HAP-1 (cell line): ENCODE data around the gene WNK4.
"Not testable (repeated sequence)": the region's sequence is repeated elsewhere in the genome, so short reads cannot be mapped to it uniquely, and the experiment has no call there.

Experiments used
- DNase-seq, 2 experiments: peaks; one replicate each; pipeline ENCODE4 v3.0.0-alpha.2; 2016 to 2020; ENCODE audit warnings: low spot score in 2 of 2
- H3K27me3 ChIP-seq: fragments of 250-450 bp; sonication (Bioruptor Pico); 2 replicates; pipeline ENCODE4 v1.5.1; 2020; ENCODE audit warnings: low read depth, mild to moderate bottlenecking, moderate library complexity
- H3K36me3 ChIP-seq: fragments of 250-450 bp; sonication (Bioruptor Pico); replicated peaks from 2 replicates; pipeline ENCODE4 v1.5.1; 2020; ENCODE audit warnings: mild to moderate bottlenecking
- H3K4me1 ChIP-seq: fragments of 250-450 bp; sonication (Bioruptor Pico); 2 replicates; pipeline ENCODE4 v1.5.1; 2020; ENCODE audit warnings: mild to moderate bottlenecking
- H3K4me3 ChIP-seq: fragments of 250-450 bp; sonication (Bioruptor Pico); 2 replicates; pipeline ENCODE4 v1.5.1; 2020; ENCODE audit warnings: mild to moderate bottlenecking, moderate library complexity
- H3K9me3 ChIP-seq: fragments of 250-450 bp; sonication (Bioruptor Pico); 2 replicates; pipeline ENCODE4 v1.5.1; 2020; ENCODE audit warnings: mild to moderate bottlenecking, moderate library complexity
- in situ Hi-C: fragments of 300-500 bp; cut with MboI; formaldehyde crosslinking; loops from 3 replicates; pipeline ENCODE4 v1.14.3; 2020; ENCODE audit warnings: low sequenced_read_pairs, inconsistent platforms, mixed read lengths

WNK4 gene

GRCh38 chr17:42779936-42780850, at the start of gene WNK4:
Gene WNK4, plus strand, starts transcription at chr17:42780610. Its CDS starts 89 bp downstream, at chr17:42780699.
- in situ Hi-C loops = no loop called here
- Histone ChIP-seq H3K4me3 (no peak within 1 kb of the TSS), H3K4me1 (no peaks in the 10 kb centered on the region), H3K9me3 (no peaks in the 10 kb centered on the region), H3K36me3 (peaks cover 49% of the 10 kb centered on the region), H3K27me3 (no peaks in the 10 kb centered on the region)
- DNase-seq = no peak

- no peaks in the 10 kb centered on the region for H3K27me3 ChIP-seq
- peaks cover 4% of the 10 kb centered on the region; the same call in 1 of the 2 replicates for H3K9me3 ChIP-seq
- peaks cover 19% of the 10 kb centered on the region for H3K4me1 ChIP-seq
- H3K4me3 ChIP-seq = no peak overlapping the region
- H3K36me3 ChIP-seq = no peaks in the 10 kb centered on the region
- in situ Hi-C loops = no loop called here
- DNase-seq = no peak
These were observed 39.7 kb upstream of the WNK4 start for GRCh38 chr17:42740699-42741098.

GRCh38 chr17:42742916-42743315, 37.5 kb upstream of the WNK4 start:
- H3K9me3 ChIP-seq, H3K27me3 ChIP-seq, DNase-seq, in situ Hi-C loops, H3K36me3 ChIP-seq, H3K4me3 ChIP-seq: not testable (repeated sequence)
- H3K4me1 ChIP-seq = peaks cover 19% of the 10 kb centered on the region

GRCh38 chr17:42743595-42744282, 36.7 kb upstream of the WNK4 start:
- in situ Hi-C loops = no loop called here
- no peaks in the 10 kb centered on the region for H3K27me3 ChIP-seq
- no peak for DNase-seq
- H3K4me3 ChIP-seq = peak overlapping the region; percentile 56
- H3K9me3 ChIP-seq = peaks cover 4% of the 10 kb centered on the region; the same call in 1 of the 2 replicates
- H3K4me1 ChIP-seq = peaks cover 19% of the 10 kb centered on the region
- H3K36me3 ChIP-seq = no peaks in the 10 kb centered on the region

GRCh38 chr17:42744283-42744805, 36.1 kb upstream of the WNK4 start:
- in situ Hi-C loops = no loop called here
- Histone ChIP-seq H3K4me3 (peak overlapping the region; percentile 56), H3K27me3 (no peaks in the 10 kb centered on the region), H3K36me3 (no peaks in the 10 kb centered on the region), H3K9me3 (peaks cover 4% of the 10 kb centered on the region; the same call in 1 of the 2 replicates), H3K4me1 (peaks cover 19% of the 10 kb centered on the region)
- DNase-seq = peak; percentile 71 to 91

GRCh38 chr17:42744806-42745617, 35.4 kb upstream of the WNK4 start, which contains the start of gene EZH1:
Gene EZH1, minus strand, starts transcription at chr17:42745040. Its CDS starts 16,099 bp downstream, at chr17:42728941.
- H3K4me1 ChIP-seq = peaks cover 19% of the 10 kb centered on the region
- in situ Hi-C loops = no loop called here

GRCh38 chr17:42748202-42748907, 32.1 kb upstream of the WNK4 start:
- Histone ChIP-seq H3K27me3 (no peaks in the 10 kb centered on the region; the same call in 1 of the 2 replicates), H3K4me1 (peaks cover 13% of the 10 kb centered on the region), H3K36me3 (no peaks in the 10 kb centered on the region), H3K4me3 (no peak overlapping the region), H3K9me3 (peaks cover 4% of the 10 kb centered on the region; the same call in 1 of the 2 replicates)
- in situ Hi-C loops = no loop called here
- DNase-seq = no peak

More at GRCh38 chr17:42744806-42745617, 35.4 kb upstream of the WNK4 start, which contains the start of gene EZH1:
- Histone ChIP-seq H3K9me3 (peaks cover 4% of the 10 kb centered on the region; the same call in 1 of the 2 replicates), H3K36me3 (no peaks in the 10 kb centered on the region), H3K27me3 (no peaks in the 10 kb centered on the region), H3K4me3 (peak within 1 kb of the TSS; percentile 56)
- peak; percentile 95 for DNase-seq

GRCh38 chr17:42748908-42749798, 31.3 kb upstream of the WNK4 start:
- Histone ChIP-seq H3K4me1 (peaks cover 6% of the 10 kb centered on the region), H3K4me3 (no peak overlapping the region), H3K9me3 (peaks cover 4% of the 10 kb centered on the region; the same call in 1 of the 2 replicates), H3K36me3 (no peaks in the 10 kb centered on the region), H3K27me3 (no peaks in the 10 kb centered on the region; the same call in 1 of the 2 replicates)
- in situ Hi-C loops = no loop called here
- no peak for DNase-seq

GRCh38 chr17:42750739-42751344, 29.6 kb upstream of the WNK4 start:
- H3K4me3 ChIP-seq = no peak overlapping the region
- in situ Hi-C loops = loop anchor here (25.0 kb wide), 1 partner anchor 164 kb away; the partner anchor contains the start of gene PSMC3IP
- no peaks in the 10 kb centered on the region for H3K9me3 ChIP-seq
- no peaks in the 10 kb centered on the region for H3K4me1 ChIP-seq
- no peak for DNase-seq
- no peaks in the 10 kb centered on the region for H3K36me3 ChIP-seq
- no peaks in the 10 kb centered on the region; the same call in 1 of the 2 replicates for H3K27me3 ChIP-seq

GRCh38 chr17:42751628-42752027, 28.8 kb upstream of the WNK4 start:
- no peaks in the 10 kb centered on the region for H3K4me1 ChIP-seq
- no peaks in the 10 kb centered on the region for H3K9me3 ChIP-seq
- no peak for DNase-seq
- H3K27me3 ChIP-seq = no peaks in the 10 kb centered on the region; the same call in 1 of the 2 replicates
- H3K36me3 ChIP-seq = no peaks in the 10 kb centered on the region
- in situ Hi-C loops = loop anchor here (25.0 kb wide), 1 partner anchor 164 kb away; the partner anchor contains the start of gene PSMC3IP
- no peak overlapping the region for H3K4me3 ChIP-seq

GRCh38 chr17:42754782-42755181, 25.6 kb upstream of the WNK4 start:
- Histone ChIP-seq H3K36me3 (no peaks in the 10 kb centered on the region), H3K4me1 (no peaks in the 10 kb centered on the region), H3K9me3 (no peaks in the 10 kb centered on the region), H3K4me3 (no peak overlapping the region), H3K27me3 (no peaks in the 10 kb centered on the region; the same call in 1 of the 2 replicates)
- in situ Hi-C loops = loop anchor here (25.0 kb wide), 1 partner anchor 167 kb away; the partner anchor contains the start of gene PSMC3IP
- DNase-seq = no peak
